Gastrocnemius medialis (tissue), 4 donors: ENCODE measurements around the gene WFDC1. TPM values are rescaled to one million over a fixed set of nuclear protein-coding genes. Genes with fewer than 3 reads are reported as not detected.

Source experiments
- ATAC-seq, 2 donors: fragments of 150-250 bp; one replicate each; pipeline ENCODE4 v1.9.1; 2016
- DNase-seq, 2 donors: peaks; one replicate each; pipeline ENCODE4 v3.0.0-alpha.2; 2019
- H3K27ac ChIP-seq, 4 donors: fragments of 200-600 bp; sonication (generic); 1 replicate in 1 of 4; 2 replicates in 3 of 4; pipeline ENCODE4 v1.5.1; 2016 to 2018; ENCODE audit warnings: mild to moderate bottlenecking in 2 of 4, moderate library complexity in 1 of 4
- H3K27me3 ChIP-seq, 3 donors: fragments of 200-600 bp; sonication (generic) in 2 of 3; 1 replicate in 1 of 3; 2 replicates in 2 of 3; pipeline versions ENCODE4 v1.5.1 to v1.6.0; 2016 to 2019; ENCODE audit warnings: mild to moderate bottlenecking in 1 of 3, moderate library complexity in 1 of 3
- H3K36me3 ChIP-seq, 2 donors: fragments of 200-600 bp; sonication (generic) in 1 of 2; one replicate each; pipeline ENCODE4 v1.5.1; 2017 to 2018
- H3K4me1 ChIP-seq, 2 donors: fragments of 200-600 bp; sonication (generic) in 1 of 2; one replicate each; pipeline ENCODE4 v1.5.1; 2016 to 2017; ENCODE audit warnings: mild to moderate bottlenecking in 2 of 2
- H3K4me3 ChIP-seq, 4 donors: fragments of 200-600 bp; sonication (generic) in 3 of 4; 1 replicate in 1 of 4; 2 replicates in 3 of 4; pipeline ENCODE4 v1.5.1; 2016 to 2019; ENCODE audit warnings: mild to moderate bottlenecking in 2 of 4
- H3K9me3 ChIP-seq, 3 donors: fragments of 200-600 bp; sonication (generic) in 2 of 3; 1 replicate in 1 of 3; 2 replicates in 2 of 3; pipeline ENCODE4 v1.5.1; 2016 to 2019
- POLR2A ChIP-seq, 2 donors: fragments of 450-650 bp; IDR thresholded peaks; one replicate each; pipeline ENCODE4 v1.6.1; 2017; ENCODE audit warnings: antibody characterized with exemption in 2 of 2, mild to moderate bottlenecking in 2 of 2, moderate library complexity in 2 of 2
- in situ Hi-C, 4 donors: fragments of 200-750 bp; cut with MboI; loops; one replicate each; pipeline versions ENCODE4 v1.15.0 to v1.8.0; 2017; ENCODE audit warnings: low sequenced_read_pairs in 4 of 4
- intact Hi-C: fragments of 100-400 bp; cut with DNase I; formaldehyde crosslinking; loops from one replicate; pipeline ENCODE4 v1.15.1; 2023; ENCODE audit warnings: low total_unique reads
- total RNA-seq, 4 donors: library from RNA; depleted of rRNA; stranded (reverse); fragments of >200 nt; gene quantifications; one replicate each; pipeline versions ENCODE4 v1.1.0 to v1.2.3, GENCODE V29; 2016
- TF ChIP-seq, protein P1 (sequence below), 5 experiments: fragments of 450-650 bp in 3 of 5; fragments of 200-600 bp in 2 of 5; sonication (generic) in 2 of 5; IDR thresholded peaks in 4 of 5; conservative IDR thresholded peaks in 1 of 5; 1 replicate in 4 of 5; 2 replicates in 1 of 5; pipeline ENCODE4 v1.5.1; 2016 to 2019; ENCODE audit warnings: antibody characterized with exemption in 5 of 5, mild to moderate bottlenecking in 3 of 5, moderate library complexity in 3 of 5

WFDC1 gene, protein sequence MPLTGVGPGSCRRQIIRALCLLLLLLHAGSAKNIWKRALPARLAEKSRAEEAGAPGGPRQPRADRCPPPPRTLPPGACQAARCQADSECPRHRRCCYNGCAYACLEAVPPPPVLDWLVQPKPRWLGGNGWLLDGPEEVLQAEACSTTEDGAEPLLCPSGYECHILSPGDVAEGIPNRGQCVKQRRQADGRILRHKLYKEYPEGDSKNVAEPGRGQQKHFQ
- total RNA-seq: under 1 TPM in 3 of 4 donors, not detected in 1; 0.40 to 0.68 (median 0.49) TPM

DNA sequence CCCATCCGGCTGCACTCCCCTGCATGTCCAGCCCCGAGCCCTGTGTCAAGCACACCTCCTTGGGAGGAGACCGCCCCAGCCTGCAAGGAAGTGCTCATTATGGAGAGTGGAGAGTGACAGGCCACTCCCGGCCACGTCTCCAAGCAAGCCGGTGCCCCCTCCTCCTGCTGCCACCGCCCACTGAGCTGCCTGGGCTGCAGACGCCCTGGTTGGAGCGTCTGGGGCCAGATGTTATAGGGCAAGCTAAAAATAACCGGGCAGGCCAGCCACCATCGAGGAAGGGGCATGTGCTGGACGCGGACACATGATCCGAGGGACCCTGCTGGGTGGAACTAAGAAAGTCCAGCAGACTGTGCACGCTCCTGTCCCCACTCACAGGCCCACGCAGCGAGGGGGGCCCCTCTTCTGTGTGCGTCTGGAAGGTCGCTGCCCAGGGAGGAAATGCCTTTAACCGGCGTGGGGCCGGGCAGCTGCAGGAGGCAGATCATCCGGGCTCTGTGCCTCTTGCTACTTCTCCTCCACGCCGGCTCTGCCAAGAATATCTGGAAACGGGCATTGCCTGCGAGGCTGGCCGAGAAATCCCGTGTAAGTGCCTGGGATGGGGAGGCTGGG is at the start of gene WFDC1:
WFDC1 (plus strand) TSS at position 348 of the 612 bp plus-strand sequence; CDS start at position 442, 94 bp downstream.
- no peaks in the 10 kb centered on the region for H3K9me3 ChIP-seq
- H3K27ac ChIP-seq: no peak within 1 kb of the TSS
- DNase-seq (no peak), ATAC-seq (peak in 1 of 2 donors; percentile 33)
- H3K36me3 ChIP-seq: no peaks in the 10 kb centered on the region
- in situ Hi-C loops (loop anchor here in 2 of 4 donors (25.0 kb wide), 1 partner anchor 193 kb away; no protein-coding TSS in a partner anchor), intact Hi-C loops (no loop called here)
- peak within 1 kb of the TSS in 3 of 4 donors; percentile 14 to 38 (median 34) for H3K4me3 ChIP-seq
- H3K4me1 ChIP-seq: peaks cover 3 to 4% of the 10 kb centered on the region in 2 donors
- TF ChIP-seq POLR2A (IDR thresholded peaks at IDR 0.05): no peak
- TF ChIP-seq, protein P1, sequence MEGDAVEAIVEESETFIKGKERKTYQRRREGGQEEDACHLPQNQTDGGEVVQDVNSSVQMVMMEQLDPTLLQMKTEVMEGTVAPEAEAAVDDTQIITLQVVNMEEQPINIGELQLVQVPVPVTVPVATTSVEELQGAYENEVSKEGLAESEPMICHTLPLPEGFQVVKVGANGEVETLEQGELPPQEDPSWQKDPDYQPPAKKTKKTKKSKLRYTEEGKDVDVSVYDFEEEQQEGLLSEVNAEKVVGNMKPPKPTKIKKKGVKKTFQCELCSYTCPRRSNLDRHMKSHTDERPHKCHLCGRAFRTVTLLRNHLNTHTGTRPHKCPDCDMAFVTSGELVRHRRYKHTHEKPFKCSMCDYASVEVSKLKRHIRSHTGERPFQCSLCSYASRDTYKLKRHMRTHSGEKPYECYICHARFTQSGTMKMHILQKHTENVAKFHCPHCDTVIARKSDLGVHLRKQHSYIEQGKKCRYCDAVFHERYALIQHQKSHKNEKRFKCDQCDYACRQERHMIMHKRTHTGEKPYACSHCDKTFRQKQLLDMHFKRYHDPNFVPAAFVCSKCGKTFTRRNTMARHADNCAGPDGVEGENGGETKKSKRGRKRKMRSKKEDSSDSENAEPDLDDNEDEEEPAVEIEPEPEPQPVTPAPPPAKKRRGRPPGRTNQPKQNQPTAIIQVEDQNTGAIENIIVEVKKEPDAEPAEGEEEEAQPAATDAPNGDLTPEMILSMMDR (IDR thresholded peaks at IDR 0.05 in 4 of 5, conservative IDR thresholded peaks at IDR 0.05 in 1 of 5): no peak
- peaks cover 3 to 25% (median 10%) of the 10 kb centered on the region in 3 donors for H3K27me3 ChIP-seq

DNA sequence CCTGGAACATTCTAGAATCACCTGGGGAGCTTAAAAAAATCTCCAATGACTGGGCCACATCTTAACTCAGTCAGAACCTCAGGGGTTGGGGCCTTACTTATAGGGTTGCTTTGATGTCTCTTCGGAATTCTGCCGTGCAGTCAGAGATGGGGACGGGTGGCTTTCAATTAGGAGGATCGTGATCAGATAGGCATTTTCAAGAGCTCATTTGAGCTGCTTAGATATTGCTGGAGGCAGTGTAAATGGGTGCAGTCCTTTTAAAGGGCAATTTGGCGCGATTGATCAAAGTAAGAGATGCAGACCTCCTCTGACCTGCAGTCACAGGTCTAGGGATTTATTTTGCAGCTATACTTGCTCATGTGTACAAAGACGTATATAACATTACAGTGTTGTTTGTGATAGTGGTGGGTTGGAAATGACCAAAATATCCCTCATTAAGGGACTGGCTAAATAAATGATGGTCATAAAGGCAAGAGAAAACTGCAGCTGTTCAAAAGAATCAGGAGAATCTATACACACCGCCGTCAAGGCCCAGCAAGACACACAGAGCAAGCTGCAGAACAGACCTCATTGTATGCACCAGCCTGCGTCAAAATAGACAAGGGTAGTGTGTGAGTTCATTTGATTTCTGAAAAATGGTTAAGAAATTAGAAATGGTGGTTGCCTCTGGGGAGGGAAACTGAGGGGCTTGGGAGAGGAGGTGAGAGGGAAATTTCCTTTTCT is 48.6 kb upstream of the WFDC1 start:
- no peak for ATAC-seq

DNA sequence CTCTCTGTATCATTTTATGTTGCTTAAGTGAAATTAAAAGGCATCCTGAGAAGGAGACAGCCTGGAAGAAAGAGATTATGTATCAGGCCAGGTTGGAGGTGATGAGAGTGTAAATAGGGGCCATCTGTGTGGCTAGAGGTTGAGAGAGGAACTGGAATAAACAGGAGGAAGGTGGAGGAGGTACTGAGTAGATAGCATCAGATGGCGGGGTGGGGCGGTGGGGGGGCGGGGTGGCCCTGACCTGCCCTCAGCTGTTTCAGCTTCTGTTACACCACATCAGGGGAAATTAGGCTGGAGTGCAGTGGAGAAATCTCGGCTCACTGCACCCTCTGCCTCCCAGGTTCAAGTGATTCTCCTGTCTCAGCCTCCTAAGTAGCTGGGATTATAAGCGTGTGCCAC is 48.0 kb upstream of the WFDC1 start:
- Histone ChIP-seq H3K27me3 (no peaks in the 10 kb centered on the region), H3K36me3 (no peaks in the 10 kb centered on the region), H3K4me1 (no peaks in the 10 kb centered on the region), H3K27ac (no peak overlapping the region), H3K9me3 (no peaks in the 10 kb centered on the region), H3K4me3 (no peak overlapping the region)
- in situ Hi-C loops (no loop called here), intact Hi-C loops (no loop called here)
- ATAC-seq (no peak), DNase-seq (no peak)
- TF ChIP-seq POLR2A (IDR thresholded peaks at IDR 0.05): no peak
- TF ChIP-seq, protein P1 (IDR thresholded peaks at IDR 0.05 in 4 of 5, conservative IDR thresholded peaks at IDR 0.05 in 1 of 5): no peak

More for the DNA sequence above, 48.6 kb upstream of the WFDC1 start:
- Histone ChIP-seq H3K9me3 (no peaks in the 10 kb centered on the region), H3K27me3 (no peaks in the 10 kb centered on the region), H3K27ac (no peak overlapping the region), H3K36me3 (no peaks in the 10 kb centered on the region), H3K4me3 (no peak overlapping the region), H3K4me1 (no peaks in the 10 kb centered on the region)
- DNase-seq: no peak
- TF ChIP-seq, protein P1 (IDR thresholded peaks at IDR 0.05 in 4 of 5, conservative IDR thresholded peaks at IDR 0.05 in 1 of 5): no peak
- TF ChIP-seq POLR2A (IDR thresholded peaks at IDR 0.05): no peak
- intact Hi-C loops (no loop called here), in situ Hi-C loops (no loop called here)

DNA sequence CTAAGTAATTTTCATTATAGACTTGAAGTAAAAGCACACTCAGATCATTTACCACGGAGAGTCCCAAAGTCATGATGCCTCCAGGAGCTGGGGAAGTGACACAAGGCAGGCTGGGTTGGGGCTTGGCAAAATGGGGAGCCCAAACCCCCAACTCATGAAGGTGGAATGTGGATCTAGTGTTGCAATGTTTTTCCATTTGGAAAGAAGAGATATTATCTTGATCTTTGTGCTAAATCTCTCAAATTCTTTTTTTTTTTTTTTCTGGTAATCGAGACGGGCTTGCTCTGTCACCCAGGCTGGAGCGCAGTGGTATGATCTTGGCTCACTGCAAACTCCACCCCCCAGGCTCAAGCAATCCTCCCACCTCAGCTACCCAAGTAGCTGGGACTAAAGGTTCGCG is 47.3 kb upstream of the WFDC1 start:
- TF ChIP-seq, protein P1 (IDR thresholded peaks at IDR 0.05 in 4 of 5, conservative IDR thresholded peaks at IDR 0.05 in 1 of 5): no peak
- no peak for TF ChIP-seq POLR2A (IDR thresholded peaks at IDR 0.05)
- ATAC-seq (no peak), DNase-seq (no peak)
- Histone ChIP-seq H3K4me1 (no peaks in the 10 kb centered on the region), H3K27ac (no peak overlapping the region), H3K36me3 (no peaks in the 10 kb centered on the region), H3K4me3 (no peak overlapping the region), H3K9me3 (no peaks in the 10 kb centered on the region), H3K27me3 (no peaks in the 10 kb centered on the region)
- in situ Hi-C loops: no loop called here
- intact Hi-C loops: no loop called here
